GM12891 (cell line): Measurements from ENCODE around the gene GPC6.

ENCODE experiments used
- POLR2A ChIP-seq: IDR thresholded peaks from 2 replicates; pipeline ENCODE4 v1.6.1; 2011; ENCODE audit warnings: low read depth, low read length, control low read depth
- POLR2AphosphoS5 ChIP-seq: IDR thresholded peaks from 2 replicates; pipeline ENCODE4 v1.6.1; 2011; ENCODE audit warnings: low read depth, low read length, control low read depth
- SPI1 ChIP-seq: IDR thresholded peaks from 2 replicates; pipeline ENCODE4 v1.6.1; 2011; ENCODE audit warnings: low read depth, low read length, control low read depth
- TAF1 ChIP-seq: IDR thresholded peaks from 2 replicates; pipeline ENCODE4 v1.6.1; 2011; ENCODE audit warnings: low read depth, low read length, control low read depth

- TF ChIP-seq POLR2AphosphoS5 (no peak), TAF1 (no peak), POLR2A (no peak), SPI1 (no peak)
Observed at GRCh38 chr13:94033098-94033497, 806.5 kb downstream of the GPC6 start.
